Epithelial cell of esophagus (primary cell): ENCODE measurements around the gene PLCB1.

Experiments
- DNase-seq: peaks from one replicate; pipeline ENCODE4 v3.0.0; 2010; ENCODE audit warnings: low read depth
- H3K4me3 ChIP-seq: 2 replicates; pipeline ENCODE4 v1.5.1; 2011; ENCODE audit warnings: mild to moderate bottlenecking, low read length, control low read depth
- CTCF ChIP-seq: IDR thresholded peaks from 2 replicates; pipeline ENCODE4 v1.5.1; 2011; ENCODE audit warnings: low read depth, mild to moderate bottlenecking, low read length, control low read depth, inconsistent platforms; ENCODE audit not compliant: insufficient read depth; ENCODE audit errors: missing control alignments

The PLCB1 gene

GRCh38 chr20:8724884-8725283, 592.8 kb downstream of the PLCB1 start:
- no peak for DNase-seq
- no peak for TF ChIP-seq CTCF
- H3K4me3 ChIP-seq, result no peak overlapping the region

- DNase-seq, result no peak
- no peak for TF ChIP-seq CTCF
- H3K4me3 ChIP-seq, result no peak overlapping the region
These were observed 594.4 kb downstream of the PLCB1 start for GRCh38 chr20:8726460-8726859.

GRCh38 chr20:8735014-8735413, 602.9 kb downstream of the PLCB1 start:
- TF ChIP-seq CTCF, result no peak
- no peak for DNase-seq

GRCh38 chr20:8735674-8736073, 603.6 kb downstream of the PLCB1 start:
- no peak overlapping the region for H3K4me3 ChIP-seq
- TF ChIP-seq CTCF, result no peak
- no peak for DNase-seq

More at GRCh38 chr20:8735014-8735413, 602.9 kb downstream of the PLCB1 start:
- H3K4me3 ChIP-seq, result no peak overlapping the region

GRCh38 chr20:8740265-8740664, 608.2 kb downstream of the PLCB1 start:
- no peak overlapping the region for H3K4me3 ChIP-seq
- no peak for DNase-seq
- TF ChIP-seq CTCF, result no peak

- H3K4me3 ChIP-seq, result no peak overlapping the region
- DNase-seq, result peak; percentile 62
- TF ChIP-seq CTCF, result no peak
These were observed 612.3 kb downstream of the PLCB1 start for GRCh38 chr20:8744228-8744844.

GRCh38 chr20:8749101-8749500, 617.0 kb downstream of the PLCB1 start:
- no peak for TF ChIP-seq CTCF
- DNase-seq, result no peak
- H3K4me3 ChIP-seq, result no peak overlapping the region
